ENCODE data around the gene SPINK1.

- TF ChIP-seq, protein P1, sequence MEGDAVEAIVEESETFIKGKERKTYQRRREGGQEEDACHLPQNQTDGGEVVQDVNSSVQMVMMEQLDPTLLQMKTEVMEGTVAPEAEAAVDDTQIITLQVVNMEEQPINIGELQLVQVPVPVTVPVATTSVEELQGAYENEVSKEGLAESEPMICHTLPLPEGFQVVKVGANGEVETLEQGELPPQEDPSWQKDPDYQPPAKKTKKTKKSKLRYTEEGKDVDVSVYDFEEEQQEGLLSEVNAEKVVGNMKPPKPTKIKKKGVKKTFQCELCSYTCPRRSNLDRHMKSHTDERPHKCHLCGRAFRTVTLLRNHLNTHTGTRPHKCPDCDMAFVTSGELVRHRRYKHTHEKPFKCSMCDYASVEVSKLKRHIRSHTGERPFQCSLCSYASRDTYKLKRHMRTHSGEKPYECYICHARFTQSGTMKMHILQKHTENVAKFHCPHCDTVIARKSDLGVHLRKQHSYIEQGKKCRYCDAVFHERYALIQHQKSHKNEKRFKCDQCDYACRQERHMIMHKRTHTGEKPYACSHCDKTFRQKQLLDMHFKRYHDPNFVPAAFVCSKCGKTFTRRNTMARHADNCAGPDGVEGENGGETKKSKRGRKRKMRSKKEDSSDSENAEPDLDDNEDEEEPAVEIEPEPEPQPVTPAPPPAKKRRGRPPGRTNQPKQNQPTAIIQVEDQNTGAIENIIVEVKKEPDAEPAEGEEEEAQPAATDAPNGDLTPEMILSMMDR (conservative IDR thresholded peaks at IDR 0.05; ENCODE audit: low read length) = no peak
- no peak for TF ChIP-seq EZH2phosphoT487 (IDR thresholded peaks at IDR 0.05; ENCODE audit: borderline replicate concordance)
These were observed 21.4 kb downstream of the SPINK1 start for GRCh38 chr5:147809830-147810666.

All from Loucy (cell line).